ENCODE data around the gene ACLY. TPM values are rescaled to one million over a fixed set of nuclear protein-coding genes. Genes with fewer than 3 reads are reported as not detected.

Gene ACLY
- total RNA-seq, 6 experiments from 2014 or later, result 16.6 to 95.9 (median 33.6) TPM

GRCh38 chr17:41959336-41960095, 40.8 kb upstream of the ACLY start:
- 15% methylated on average over 4 of the region's 17 CpGs for WGBS (ENCODE audit: insufficient coverage, low coverage, low lambda C conversion rate, missing lambda C conversion rate)

DNA sequence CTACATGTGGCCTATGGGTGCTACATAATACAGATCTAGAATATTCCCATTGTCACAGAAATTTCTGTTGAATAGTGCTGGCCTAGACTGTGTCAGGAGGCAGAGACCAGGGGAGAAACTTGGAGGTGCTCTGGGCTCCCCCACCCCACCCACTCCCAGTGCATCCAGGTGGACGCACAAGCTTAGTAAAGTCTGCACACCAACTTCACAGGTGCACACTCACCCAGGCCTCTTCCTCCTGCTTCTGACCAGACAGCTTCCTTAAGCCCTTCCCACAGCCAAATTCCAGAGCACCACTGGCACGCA, 40.2 kb upstream of the ACLY start:
- no peak for TF ChIP-seq POLR2A (IDR thresholded peaks at IDR 0.05)
- TF ChIP-seq, protein P1, sequence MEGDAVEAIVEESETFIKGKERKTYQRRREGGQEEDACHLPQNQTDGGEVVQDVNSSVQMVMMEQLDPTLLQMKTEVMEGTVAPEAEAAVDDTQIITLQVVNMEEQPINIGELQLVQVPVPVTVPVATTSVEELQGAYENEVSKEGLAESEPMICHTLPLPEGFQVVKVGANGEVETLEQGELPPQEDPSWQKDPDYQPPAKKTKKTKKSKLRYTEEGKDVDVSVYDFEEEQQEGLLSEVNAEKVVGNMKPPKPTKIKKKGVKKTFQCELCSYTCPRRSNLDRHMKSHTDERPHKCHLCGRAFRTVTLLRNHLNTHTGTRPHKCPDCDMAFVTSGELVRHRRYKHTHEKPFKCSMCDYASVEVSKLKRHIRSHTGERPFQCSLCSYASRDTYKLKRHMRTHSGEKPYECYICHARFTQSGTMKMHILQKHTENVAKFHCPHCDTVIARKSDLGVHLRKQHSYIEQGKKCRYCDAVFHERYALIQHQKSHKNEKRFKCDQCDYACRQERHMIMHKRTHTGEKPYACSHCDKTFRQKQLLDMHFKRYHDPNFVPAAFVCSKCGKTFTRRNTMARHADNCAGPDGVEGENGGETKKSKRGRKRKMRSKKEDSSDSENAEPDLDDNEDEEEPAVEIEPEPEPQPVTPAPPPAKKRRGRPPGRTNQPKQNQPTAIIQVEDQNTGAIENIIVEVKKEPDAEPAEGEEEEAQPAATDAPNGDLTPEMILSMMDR (IDR thresholded peaks at IDR 0.05), result no peak
- 57% methylated on average over 2 of the region's 2 CpGs for WGBS (ENCODE audit: insufficient coverage, low coverage, low lambda C conversion rate, missing lambda C conversion rate)
- no peak for DNase-seq
- H3K27me3 ChIP-seq, result no peaks in the 10 kb centered on the region
- H3K36me3 ChIP-seq, result no peaks in the 10 kb centered on the region
- no peaks in the 10 kb centered on the region for H3K4me1 ChIP-seq
- intact Hi-C loops (cut with DNase I), result loop anchor here in 1 of 2 donors (10.0 kb wide), 1 partner anchor 144 kb away; the partner anchor contains the start of genes FKBP10 and P3H4
- no peak overlapping the region for H3K27ac ChIP-seq
- no peak for ATAC-seq
- H3K4me3 ChIP-seq, result no peak overlapping the region
- H3K9me3 ChIP-seq, result no peaks in the 10 kb centered on the region

More at GRCh38 chr17:41959336-41960095, 40.8 kb upstream of the ACLY start:
- ATAC-seq, result peak; percentile 80 to 84 (median 82)
- intact Hi-C loops (cut with DNase I), result loop anchor here (5.0 to 10.0 kb wide), 4 partner anchors 65 to 158 kb away; partner anchors contain the start of genes NKIRAS2 (in 2 of the 2), DHX58 (in 1 of the 2), FKBP10 (in 1 of the 2) and P3H4 (in 1 of the 2)
- no peak for TF ChIP-seq POLR2A (IDR thresholded peaks at IDR 0.05)
- TF ChIP-seq, protein P1 (IDR thresholded peaks at IDR 0.05), result peak; percentile 52 to 62 (median 58)
- no peak for DNase-seq
- no peak overlapping the region for H3K27ac ChIP-seq
- no peaks in the 10 kb centered on the region for H3K27me3 ChIP-seq
- no peaks in the 10 kb centered on the region for H3K36me3 ChIP-seq
- no peaks in the 10 kb centered on the region for H3K4me1 ChIP-seq
- no peak overlapping the region for H3K4me3 ChIP-seq
- H3K9me3 ChIP-seq, result no peaks in the 10 kb centered on the region

DNA sequence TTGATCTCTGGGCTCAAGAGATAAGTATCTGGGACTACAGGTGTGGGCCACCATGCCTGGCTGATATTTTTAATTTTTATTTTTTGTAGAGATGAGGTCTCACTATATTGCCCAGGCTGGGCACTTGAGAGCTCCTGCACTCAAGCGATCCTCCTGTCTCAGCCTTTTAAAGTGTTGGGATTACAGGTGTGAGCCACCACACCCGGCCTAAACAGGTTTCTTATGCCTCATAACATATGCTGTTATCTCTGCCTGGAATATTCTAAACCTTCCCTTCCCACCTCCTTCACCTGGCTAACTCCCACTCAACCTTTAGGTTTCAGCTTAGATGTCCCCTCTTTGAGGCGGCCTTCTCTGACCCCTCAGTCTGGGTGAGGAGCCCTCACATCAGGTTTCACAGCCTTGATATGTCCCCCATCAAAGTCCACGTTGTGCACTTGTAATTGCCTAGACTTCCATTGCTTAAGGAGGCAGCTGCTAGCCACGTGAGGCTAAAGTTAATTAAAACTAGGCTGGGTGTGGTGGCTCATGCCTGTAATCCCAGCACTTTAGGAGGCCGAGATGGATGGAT, 39.2 kb upstream of the ACLY start:
- 76% methylated on average over 5 of the region's 6 CpGs for WGBS (ENCODE audit: insufficient coverage, low coverage, low lambda C conversion rate, missing lambda C conversion rate)
- no peak for ATAC-seq
- no peak for DNase-seq
- no peaks in the 10 kb centered on the region for H3K9me3 ChIP-seq
- H3K27me3 ChIP-seq, result no peaks in the 10 kb centered on the region
- H3K4me3 ChIP-seq, result no peak overlapping the region
- TF ChIP-seq POLR2A (IDR thresholded peaks at IDR 0.05), result no peak
- TF ChIP-seq, protein P1 (IDR thresholded peaks at IDR 0.05), result no peak
- H3K27ac ChIP-seq, result no peak overlapping the region
- H3K4me1 ChIP-seq, result no peaks in the 10 kb centered on the region
- intact Hi-C loops (cut with DNase I), result loop anchor here in 1 of 2 donors (10.0 kb wide), 1 partner anchor 143 kb away; the partner anchor contains the start of genes FKBP10 and P3H4
- no peaks in the 10 kb centered on the region for H3K36me3 ChIP-seq

GRCh38 chr17:41957031-41957868, 38.5 kb upstream of the ACLY start:
- ATAC-seq (no peak), DNase-seq (no peak)
- H3K4me1 ChIP-seq, result no peaks in the 10 kb centered on the region
- no peaks in the 10 kb centered on the region for H3K27me3 ChIP-seq
- no peaks in the 10 kb centered on the region for H3K9me3 ChIP-seq
- 61% methylated on average over 11 of the region's 11 CpGs for whole genome bisulfite sequencing (ENCODE audit: insufficient coverage, low coverage, low lambda C conversion rate, missing lambda C conversion rate)
- intact Hi-C loops (cut with DNase I), result loop anchor here in 1 of 2 donors (10.0 kb wide), 1 partner anchor 142 kb away; the partner anchor contains the start of genes FKBP10 and P3H4
- H3K36me3 ChIP-seq, result no peaks in the 10 kb centered on the region
- H3K4me3 ChIP-seq, result no peak overlapping the region
- no peak for TF ChIP-seq POLR2A (IDR thresholded peaks at IDR 0.05)
- TF ChIP-seq, protein P1 (IDR thresholded peaks at IDR 0.05), result no peak
- H3K27ac ChIP-seq, result no peak overlapping the region
